ENCODE data around the gene TRIM44. TPM values are rescaled to one million over a fixed set of nuclear protein-coding genes. Genes with fewer than 3 reads are reported as not detected.

The TRIM44 gene
- total and polyA plus RNA-seq, 2 donors (not counting 3 experiments of a cell fraction or from before 2014, with no cell fraction given): 31.7 to 72.0 TPM

GRCh38 chr11:35618497-35619115 lies 44.0 kb upstream of the TRIM44 start:
- intact Hi-C loops (cut with micrococcal nuclease): loop anchor here (1.0 to 5.0 kb wide), 6 partner anchors 44 to 859 kb away; partner anchors contain the start of gene TRIM44
- dilution Hi-C loops (cut with MboI; ENCODE audit: extremely low pct_ligation_motif_present, low sequenced_read_pairs): loop anchor here (25.0 kb wide), 1 partner anchor 644 kb away; no protein-coding TSS in a partner anchor
- no peaks in the 10 kb centered on the region for H3K9me1 ChIP-seq (replicated peaks; ENCODE audit: control insufficient read depth, extremely low read depth, insufficient read depth, low read length)
- H3K36me3 ChIP-seq (ENCODE audit: control insufficient read depth in 2 of 2, extremely low read depth in 1 of 2, insufficient read depth in 2 of 2, low read length in 2 of 2): no peaks in the 10 kb centered on the region
- peak overlapping the region; percentile 19 for H2AFZ ChIP-seq (ENCODE audit: low read depth, low read length)
- FAIRE-seq (no peak), DNase-seq (ENCODE audit: low read depth, low spot score) (no peak)
- H3K27me3 ChIP-seq (ENCODE audit: control insufficient read depth in 2 of 2, insufficient read depth in 2 of 2, low read length in 2 of 2): peaks cover 3 to 18% of the 10 kb centered on the region in 2 experiments
- POLR2A ChIA-PET: interaction anchor here (1.1 kb wide), 1 partner anchor 44 kb away, joined by 3 read pairs; the partner anchor contains the start of gene TRIM44
- H3K79me2 ChIP-seq (ENCODE audit: control insufficient read depth, insufficient read depth, low read length): peaks cover 21% of the 10 kb centered on the region
- H4K20me1 ChIP-seq (replicated peaks; ENCODE audit: control insufficient read depth, extremely low read depth, insufficient read depth, low read length): no peaks in the 10 kb centered on the region
- peak overlapping the region; percentile 21 to 75 (median 62) for H3K4me3 ChIP-seq (replicated peaks in 1 of 3; ENCODE audit: insufficient read depth in 1 of 3, low read depth in 1 of 3, low read length in 3 of 3)
- BruUV-seq (replicated peaks): no TSS peak
- H3K4me1 ChIP-seq (ENCODE audit: control insufficient read depth, extremely low read depth, insufficient read depth, low read length): peaks cover 39% of the 10 kb centered on the region
- TF ChIP-seq CTCF (IDR thresholded peaks at IDR 0.05; ENCODE audit: extremely low read depth in 1 of 2, insufficient read depth in 1 of 2, low read depth in 1 of 2, low read length in 2 of 2) (no peak), GATA2 (IDR thresholded peaks at IDR 0.05; ENCODE audit: insufficient read depth, insufficient read length, low read depth, low read length) (no peak), EZH2 (IDR thresholded peaks at IDR 0.05; ENCODE audit: borderline replicate concordance, low read depth, low read length, severe bottlenecking) (no peak), MAX (IDR thresholded peaks at IDR 0.05; ENCODE audit: insufficient read depth, insufficient read length) (no peak), POLR2AphosphoS5 (IDR thresholded peaks at IDR 0.05; ENCODE audit: insufficient read depth, low read depth, low read length) (no peak), JUN (IDR thresholded peaks at IDR 0.05; ENCODE audit: borderline replicate concordance, insufficient read depth, insufficient read length, low read depth) (no peak), POLR2A (IDR thresholded peaks at IDR 0.05; ENCODE audit: low read depth, low read length) (peak; percentile 4)
- peak overlapping the region; percentile 96 for H3K9ac ChIP-seq (replicated peaks; ENCODE audit: extremely low read depth, insufficient read depth, low read length)
- CTCF ChIA-PET: interaction anchor here (0.7 to 4.8 kb wide), 14 partner anchors 43 to 648 kb away, joined by 3 to 152 read pairs (median 6); no protein-coding TSS in a partner anchor
- peak overlapping the region; percentile 92 for H3K27ac ChIP-seq (ENCODE audit: insufficient read depth, low read depth, low read length)
- H3K9me3 ChIP-seq (replicated peaks; ENCODE audit: control insufficient read depth, insufficient read depth, low read length): no peaks in the 10 kb centered on the region
- H3K4me2 ChIP-seq (ENCODE audit: insufficient read depth, low read length): peak overlapping the region; percentile 86
